SH-SY5Y (cell line): ENCODE data around the gene GNAT1.

Experiments used
- GATA2 ChIP-seq: IDR thresholded peaks from 2 replicates; pipeline ENCODE4 v1.6.1; 2011; ENCODE audit warnings: mild to moderate bottlenecking, low read depth, low read length
- GATA3 ChIP-seq: IDR thresholded peaks from 2 replicates; pipeline ENCODE4 v1.6.1; 2011; ENCODE audit warnings: low read depth, mild to moderate bottlenecking, low read length, moderate library complexity

Gene GNAT1

DNA sequence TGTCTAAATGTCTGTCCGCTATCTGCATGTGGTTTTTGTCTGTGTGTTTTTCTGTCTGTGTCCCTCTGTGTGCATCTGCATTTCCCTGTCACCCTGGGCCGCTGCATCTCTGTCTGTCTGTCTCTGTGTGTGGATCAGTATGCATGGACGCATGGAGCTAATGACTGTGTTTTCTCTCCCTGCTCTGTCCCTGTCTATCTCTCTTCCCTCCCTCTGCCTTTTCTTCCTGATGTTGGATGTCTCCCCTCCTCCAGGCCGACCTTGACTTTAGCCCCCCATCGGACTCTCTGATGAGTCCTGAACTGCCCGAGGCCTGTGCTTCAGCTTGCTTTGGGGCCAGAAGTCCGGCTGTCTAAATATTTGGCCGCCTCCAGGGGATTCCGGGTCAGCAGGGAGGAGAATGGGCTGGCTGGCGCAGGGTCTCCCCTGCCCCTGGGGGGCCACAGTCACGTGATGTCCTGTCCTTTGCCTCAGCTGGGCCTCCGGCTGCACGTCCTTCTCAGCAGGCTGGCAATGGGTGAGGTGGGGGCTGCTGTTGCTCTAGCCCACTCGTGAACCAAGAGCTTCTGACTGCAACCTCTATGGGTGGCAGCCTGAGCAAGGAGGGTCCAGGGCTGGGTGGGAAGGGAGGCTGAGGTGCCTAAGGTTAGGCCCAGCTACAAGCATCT, 17.4 kb downstream of the GNAT1 start:
- no peak for TF ChIP-seq GATA2
- no peak for TF ChIP-seq GATA3

DNA sequence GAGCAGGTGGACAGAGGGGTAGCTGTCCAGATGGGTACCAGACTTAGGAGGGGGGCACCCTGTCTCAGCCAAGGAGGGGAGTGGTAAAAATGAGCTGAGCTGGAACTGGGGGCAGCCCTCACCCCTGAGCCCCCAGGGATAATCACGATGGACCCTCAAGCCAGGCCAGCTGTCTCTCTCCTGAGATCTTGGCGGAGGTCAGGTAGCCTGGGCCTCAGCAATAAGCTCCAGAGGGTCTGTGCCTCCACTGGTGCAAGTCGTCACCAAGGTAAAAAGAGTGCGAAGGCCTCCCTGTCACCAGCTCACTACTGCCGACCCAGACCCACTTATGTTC, 18.7 kb downstream of the GNAT1 start:
- no peak for TF ChIP-seq GATA3

DNA sequence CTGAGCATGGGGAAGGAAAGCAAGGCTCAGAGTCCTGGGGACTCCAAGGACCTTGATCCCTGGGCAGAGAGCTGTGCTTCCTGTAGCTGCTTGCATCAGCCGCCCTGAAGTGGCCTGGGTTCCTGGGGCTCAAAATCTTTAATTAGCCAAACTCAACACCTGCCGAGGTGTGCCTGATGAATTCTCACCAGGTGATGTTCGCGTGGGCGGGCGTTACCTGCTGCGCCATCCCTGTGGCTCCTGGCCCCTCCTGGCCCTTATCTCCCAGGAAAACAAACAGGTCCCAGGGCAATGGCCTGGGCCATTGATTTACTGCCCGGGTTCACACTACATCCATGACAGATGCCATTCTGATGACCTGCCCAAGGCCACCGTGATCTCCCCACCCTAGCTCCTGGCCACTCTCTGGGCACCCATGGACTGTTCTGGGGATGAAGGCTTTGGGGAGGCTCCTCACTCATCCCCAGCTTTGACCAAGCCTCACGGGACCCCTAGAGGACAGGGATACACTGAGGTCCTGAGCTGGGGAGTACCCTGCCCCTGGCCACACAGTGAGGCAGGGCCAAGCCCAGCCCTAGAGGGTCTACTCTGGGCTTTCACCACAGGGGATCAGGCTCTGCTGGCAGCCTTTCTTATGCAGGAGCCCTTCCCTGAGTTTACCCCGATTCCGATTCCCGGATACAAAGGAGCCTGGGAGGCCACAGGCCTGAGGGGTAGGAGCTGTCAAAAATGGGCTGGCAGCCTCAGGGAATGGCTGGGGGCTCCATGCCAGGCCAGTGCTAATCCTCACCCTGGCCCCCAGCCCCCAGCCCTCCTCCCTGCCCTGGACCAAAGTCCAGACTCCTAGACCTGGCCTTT, 19.3 kb downstream of the GNAT1 start:
- no peak for TF ChIP-seq GATA3
- TF ChIP-seq GATA2, result no peak

DNA sequence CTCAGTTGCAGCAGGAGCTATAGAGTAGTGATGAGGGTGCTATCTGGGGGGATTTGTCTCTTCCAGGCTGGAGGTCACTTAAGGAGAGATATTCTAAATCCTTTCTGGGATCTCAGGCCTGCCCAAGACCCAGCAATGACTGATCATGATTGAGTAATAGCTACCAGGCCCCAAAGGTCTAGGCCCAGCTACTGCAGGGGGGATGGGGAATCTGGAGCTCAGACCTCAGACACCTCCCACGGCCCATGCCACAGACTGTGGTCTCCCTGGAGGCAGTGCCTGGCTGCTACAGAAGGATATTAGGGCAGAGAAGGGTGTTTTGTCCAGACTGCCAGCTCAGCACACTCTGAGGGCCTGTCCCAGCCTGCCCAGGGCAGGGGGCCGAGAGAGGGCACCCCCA, 20.5 kb downstream of the GNAT1 start:
- TF ChIP-seq GATA3, result no peak
- no peak for TF ChIP-seq GATA2

DNA sequence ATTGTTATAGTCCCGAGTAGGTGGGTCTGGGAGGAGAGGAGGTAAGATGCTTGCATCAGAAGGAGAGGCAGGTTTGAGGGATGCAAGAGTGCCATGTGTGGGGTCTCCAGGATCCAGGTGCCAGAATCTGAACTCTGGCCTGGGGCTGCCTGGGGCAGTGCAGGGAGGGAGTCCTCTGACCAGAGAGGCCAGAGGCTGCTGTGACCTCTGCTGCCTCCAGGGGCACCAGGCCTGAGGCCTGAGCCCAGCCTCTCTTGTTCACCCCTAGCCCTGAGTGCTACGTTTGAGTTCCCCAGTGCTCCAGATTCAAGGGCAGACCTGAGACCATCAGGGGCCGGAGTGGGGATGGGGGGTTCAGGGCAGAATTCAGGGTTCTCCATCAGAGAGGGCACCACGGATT, 21.1 kb downstream of the GNAT1 start:
- no peak for TF ChIP-seq GATA2
- no peak for TF ChIP-seq GATA3

DNA sequence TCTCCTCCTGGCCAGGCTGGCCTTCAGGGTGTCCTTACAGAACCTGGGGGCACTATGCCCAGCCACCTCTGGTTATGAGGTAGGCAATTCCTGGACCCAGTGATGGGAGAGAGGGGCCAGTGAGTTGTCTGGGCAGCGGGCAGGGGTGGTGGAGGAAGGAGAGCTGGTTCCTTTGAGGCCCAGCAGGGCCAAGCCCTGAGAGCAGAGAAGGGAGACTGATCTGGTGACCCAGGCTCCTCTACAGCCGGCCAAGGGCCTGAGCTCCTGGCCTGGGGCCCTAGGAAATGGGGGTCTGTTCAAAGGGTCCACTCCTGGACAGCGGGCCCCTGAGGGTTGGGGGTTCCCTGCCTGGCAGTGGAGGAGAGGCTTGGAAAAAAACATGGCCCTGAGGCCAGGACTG, 21.6 kb downstream of the GNAT1 start:
- TF ChIP-seq GATA3 (no peak), GATA2 (no peak)

DNA sequence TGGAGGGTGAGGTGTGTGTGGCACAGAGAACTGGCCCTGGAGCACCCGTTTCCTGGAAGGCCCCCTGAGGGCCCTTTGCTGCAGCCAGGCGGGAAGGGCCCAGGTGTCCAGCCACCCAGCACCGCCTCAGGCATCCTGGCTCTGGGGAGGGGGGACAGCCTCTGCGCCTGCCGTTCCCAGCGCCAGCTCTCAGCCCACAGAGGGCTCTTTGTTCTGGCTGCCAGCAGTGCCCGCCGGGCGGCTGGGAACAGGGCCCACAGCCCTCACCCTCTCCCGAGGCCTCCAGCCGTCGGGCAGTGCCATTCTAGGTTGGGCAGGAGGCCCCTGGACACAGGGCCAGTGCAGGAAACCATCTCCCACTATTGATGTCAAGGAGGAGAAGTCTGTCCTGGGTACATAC, 22.0 kb downstream of the GNAT1 start:
- TF ChIP-seq GATA3, result no peak
- no peak for TF ChIP-seq GATA2

DNA sequence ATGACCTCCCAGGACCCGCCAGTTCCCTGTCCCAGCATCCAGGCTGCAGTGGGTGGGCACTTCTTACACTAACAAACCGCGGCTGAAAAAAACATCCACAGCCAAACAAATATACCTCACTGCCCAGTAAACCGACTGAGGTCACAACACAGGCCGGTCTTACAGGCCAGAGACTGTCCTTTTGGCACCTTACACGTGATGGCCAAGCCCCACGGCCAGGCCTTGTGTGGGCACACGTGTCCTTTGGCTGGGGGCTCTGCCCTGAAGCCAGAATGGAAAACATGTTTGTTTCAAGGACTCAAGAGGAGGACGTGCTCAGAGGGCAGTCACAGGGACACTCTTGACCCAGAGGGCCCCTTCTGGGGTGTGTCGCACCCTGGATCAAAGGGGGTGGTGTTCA, 23.4 kb downstream of the GNAT1 start:
- TF ChIP-seq GATA2, result no peak
- no peak for TF ChIP-seq GATA3

DNA sequence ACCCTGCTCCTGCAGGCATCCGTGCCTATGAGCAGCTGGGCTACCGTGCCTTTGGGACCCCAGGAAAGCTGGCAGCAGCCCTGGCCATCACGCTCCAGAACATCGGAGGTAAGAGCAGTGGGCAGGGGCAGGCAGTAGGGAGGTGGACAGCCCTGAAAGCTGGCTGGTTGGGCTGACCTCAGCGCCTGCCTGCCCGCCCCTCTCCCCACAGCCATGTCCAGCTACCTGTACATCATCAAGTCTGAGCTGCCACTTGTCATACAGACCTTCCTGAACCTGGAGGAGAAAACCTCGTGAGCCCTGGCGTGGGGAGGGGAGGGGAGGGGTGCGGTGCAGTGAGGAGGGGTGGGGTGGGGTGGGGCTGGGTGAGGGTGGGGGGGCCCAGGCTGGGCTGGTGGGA, 24.1 kb downstream of the GNAT1 start:
- TF ChIP-seq GATA3, result no peak
- no peak for TF ChIP-seq GATA2

DNA sequence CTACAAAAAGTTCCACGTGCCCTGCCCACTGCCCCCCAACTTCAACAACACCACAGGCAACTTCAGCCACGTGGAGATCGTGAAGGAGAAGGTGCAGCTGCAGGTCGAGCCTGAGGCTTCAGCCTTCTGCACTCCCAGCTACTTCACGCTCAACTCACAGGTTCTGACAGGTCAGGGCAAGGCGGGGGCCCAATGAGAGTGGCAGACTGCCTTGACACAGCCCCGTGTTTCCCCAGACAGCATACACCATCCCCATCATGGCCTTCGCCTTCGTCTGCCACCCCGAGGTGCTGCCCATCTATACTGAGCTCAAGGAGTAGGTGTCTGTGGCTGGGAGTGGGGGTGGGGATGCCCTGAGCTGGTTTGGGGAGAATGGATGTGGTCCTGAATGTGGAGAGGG, 26.3 kb downstream of the GNAT1 start:
- TF ChIP-seq GATA2 (no peak), GATA3 (no peak)

DNA sequence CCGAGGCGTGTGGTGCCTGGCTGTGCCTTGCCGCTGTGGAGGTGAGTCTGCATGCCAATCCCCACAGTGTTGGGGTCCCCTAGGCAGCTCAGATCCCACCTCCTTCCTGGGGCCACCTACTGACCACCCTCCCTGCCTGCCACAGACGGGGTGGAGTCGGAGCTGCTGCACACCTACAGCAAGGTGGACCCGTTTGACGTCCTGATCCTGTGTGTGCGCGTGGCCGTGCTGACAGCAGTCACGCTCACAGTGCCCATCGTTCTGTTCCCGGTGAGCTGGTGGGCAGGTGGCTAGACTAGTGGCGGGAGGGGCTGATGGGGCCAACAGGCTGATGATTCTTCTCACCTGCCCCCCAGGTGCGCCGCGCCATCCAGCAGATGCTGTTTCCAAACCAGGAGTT, 27.0 kb downstream of the GNAT1 start:
- TF ChIP-seq GATA3 (no peak), GATA2 (no peak)

DNA sequence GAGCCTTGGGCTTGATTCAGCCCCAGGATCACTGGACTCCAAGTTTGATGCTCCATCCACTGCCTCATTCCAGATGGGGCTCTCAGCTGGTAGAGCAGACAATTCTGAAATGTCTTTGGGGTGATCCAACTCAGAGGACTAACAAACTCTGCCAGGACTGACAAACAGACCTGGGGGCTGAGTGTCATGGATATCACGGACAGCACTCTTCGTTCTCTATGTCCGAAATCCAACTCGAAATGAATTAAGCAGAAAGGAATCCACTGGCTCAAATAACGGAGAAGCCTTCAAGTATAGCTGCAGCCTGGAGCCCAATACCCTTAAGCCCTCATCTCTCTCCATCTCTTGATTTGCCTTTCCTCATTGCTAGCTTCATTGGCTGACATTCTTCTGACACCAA, 27.9 kb downstream of the GNAT1 start:
- TF ChIP-seq GATA2 (no peak), GATA3 (no peak)

DNA sequence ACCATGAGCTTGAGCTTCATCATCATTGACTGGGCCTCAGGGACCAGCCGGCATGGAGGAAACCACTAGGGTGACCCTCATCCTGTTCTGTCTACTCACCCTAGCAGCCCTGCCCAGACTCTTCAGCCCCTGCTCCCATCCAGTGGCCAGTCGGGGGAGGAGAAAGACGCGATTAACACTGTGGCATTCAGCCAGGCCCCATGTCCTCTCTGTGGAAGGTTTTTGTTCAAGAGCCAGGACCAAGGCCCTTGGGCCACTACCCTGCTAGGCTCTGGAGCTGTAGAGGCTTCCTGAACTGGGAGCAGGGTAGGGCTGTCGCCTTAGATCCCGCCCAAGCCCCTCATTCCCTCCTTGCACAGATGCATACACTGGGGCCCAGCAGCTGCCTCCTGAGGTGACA, 28.7 kb downstream of the GNAT1 start:
- no peak for TF ChIP-seq GATA3
- no peak for TF ChIP-seq GATA2

DNA sequence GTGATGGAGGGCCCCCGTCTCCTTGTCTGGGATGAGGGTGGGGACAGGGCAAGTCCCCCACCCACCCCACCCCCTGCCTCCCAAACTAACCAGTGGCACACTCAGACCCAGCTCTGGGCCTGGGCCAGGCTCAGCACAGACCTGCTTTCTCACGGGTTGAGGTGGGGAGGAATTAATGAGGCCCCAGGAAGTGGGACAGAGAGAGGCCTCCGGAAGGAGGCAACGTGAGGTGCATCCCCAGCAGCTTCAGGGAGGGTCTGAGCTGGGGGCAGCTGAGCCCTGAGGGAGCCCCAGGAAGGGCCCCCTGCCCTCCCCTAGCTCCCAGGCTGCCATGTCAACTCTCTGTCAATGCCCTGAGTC, 29.6 kb downstream of the GNAT1 start:
- no peak for TF ChIP-seq GATA2
- TF ChIP-seq GATA3, result no peak

DNA sequence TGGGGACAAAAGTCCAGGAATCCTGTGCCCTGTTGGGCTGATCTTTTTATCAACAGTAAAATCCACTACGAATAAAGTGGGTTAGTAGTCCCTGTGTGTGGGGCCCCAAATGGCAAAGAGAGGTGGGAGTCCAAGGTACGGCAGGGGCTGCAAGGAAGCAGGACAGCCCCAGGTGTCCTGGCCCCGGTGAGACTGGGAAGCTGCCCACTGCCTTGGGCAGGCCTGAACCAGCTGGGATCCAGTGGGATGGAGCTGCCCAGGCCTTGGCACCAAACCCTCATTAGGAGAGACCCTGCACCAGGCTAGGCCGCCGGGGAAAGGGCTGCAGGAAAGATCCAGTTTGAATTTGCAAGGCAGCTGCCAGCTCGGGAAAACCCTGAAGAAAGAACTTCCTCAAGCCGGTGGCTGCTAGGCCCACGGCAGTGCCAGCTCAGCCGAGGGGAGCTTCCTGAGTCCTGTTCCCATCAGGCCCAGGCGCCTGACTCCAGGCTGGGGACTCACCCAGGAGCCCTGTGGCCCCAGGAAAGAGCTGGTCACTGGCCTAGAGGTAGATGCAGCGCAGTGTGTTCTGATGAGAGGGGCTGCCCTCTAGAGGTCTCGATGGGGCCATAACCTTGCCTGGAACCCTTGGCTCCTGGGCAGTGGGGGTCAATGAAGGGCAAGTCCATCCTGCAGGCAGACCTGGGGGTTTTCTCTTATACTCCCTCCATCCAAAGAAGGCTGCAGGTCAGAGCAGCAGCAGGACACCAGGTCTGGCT, 30.2 kb downstream of the GNAT1 start:
- TF ChIP-seq GATA3 (no peak), GATA2 (no peak)
